Inflammatory macrophage treated with lipopolysaccharide for 1 hour (primary cell): Measurements from ENCODE around the gene FIG4.
"Not testable (repeated sequence)": the region's sequence is repeated elsewhere in the genome, so short reads cannot be mapped to it uniquely, and the experiment has no call there.

Source experiments
- DNase-seq, 2 donors: peaks; one replicate each; pipeline ENCODE4 v3.0.0-alpha.2; 2020 to 2022

The FIG4 gene

DNA sequence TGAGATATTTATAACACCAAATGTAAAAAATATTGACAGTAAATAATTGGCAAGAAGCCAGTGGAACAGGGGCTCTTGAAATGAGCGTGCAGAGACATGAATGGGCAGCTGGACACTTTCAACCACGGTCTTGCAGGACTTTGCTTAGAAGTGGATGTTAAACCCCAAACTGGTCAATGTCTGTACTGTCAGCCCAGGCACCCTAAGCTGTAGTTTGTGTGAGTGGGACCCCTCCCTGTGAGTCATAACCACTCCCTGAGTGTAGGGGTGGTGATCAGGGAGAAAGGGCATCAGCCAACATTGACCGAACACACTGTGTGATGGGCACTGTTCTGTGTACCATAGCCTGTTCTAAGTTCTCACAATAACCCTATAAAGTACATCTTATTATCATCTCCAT is 108.6 kb downstream of the FIG4 start:
- DNase-seq = no peak

DNA sequence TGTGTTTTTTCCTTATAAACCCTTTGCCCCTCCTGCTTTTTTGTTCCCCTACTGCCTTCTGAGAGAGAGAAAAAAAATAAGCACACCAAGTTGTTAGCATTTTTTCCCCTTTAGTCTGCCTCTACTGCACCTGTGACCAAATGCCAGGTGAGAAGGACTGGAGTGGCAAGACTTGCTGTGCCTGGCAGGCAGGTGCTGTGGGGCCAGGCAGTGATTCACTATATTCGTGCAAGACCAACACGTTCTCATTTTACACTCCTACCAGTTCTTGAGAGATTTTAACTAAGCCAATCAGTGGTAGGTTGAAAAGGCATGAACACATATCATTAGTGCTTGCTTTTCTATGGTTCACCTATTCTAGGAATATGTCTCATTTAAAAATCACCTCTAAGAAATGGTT is 109.7 kb downstream of the FIG4 start:
- no peak for DNase-seq

DNA sequence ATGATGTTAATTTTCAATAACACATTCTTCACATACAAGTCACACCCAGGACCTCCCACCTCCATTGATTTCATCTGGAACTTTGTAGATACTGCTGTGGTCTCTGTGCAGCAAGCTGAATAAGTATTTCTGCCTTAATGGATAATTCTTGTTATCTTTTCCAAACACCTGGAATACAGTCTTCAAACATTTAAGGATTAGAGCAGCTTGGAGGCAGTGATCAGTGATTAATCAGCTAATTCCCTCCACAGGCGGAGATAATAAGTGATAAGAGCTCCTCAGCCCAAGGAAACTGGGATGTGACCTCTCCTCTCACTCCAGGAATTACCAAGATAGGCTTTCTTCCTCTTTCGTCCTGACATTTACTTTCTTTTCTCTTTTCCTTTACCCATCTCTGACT is 110.7 kb downstream of the FIG4 start:
- no peak for DNase-seq

DNA sequence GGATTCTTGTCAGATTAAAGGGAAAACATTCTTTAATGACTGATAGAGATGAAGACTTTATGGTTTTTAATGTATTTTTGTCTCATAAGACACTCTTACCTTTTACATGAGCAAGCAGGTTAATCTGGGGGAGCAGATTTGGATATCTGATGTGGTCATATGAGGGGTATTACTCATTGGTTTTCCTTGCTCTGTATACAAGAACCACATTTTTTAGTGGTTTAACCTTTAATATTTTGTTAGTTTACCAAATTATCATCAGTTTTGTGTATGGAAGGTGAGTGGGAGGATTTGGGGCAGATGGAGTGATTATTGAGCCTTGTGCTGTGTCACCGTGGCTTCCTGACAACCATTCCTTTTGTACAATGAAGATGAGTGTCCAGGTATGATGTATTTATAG is 112.9 kb downstream of the FIG4 start:
- DNase-seq = no peak

DNA sequence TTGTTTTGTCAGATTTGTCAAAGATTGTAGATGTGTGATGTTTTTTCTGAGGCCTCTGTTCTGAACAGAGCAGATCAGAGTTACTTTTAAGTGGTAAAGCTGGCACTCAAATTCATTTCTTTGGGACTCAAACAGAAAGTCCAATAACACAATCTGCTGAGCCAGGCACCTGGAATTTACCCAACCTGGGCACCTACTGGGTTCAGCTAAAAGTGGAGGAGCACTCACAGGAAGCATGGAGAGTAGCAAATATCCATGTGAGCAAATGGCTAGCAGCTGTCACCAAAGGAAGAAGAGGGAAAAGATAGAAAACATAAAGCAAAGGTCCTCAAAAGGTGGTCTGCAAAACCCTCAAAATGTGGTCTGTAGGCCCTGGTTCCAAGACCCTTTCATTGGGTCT is 116.8 kb downstream of the FIG4 start:
- DNase-seq = no peak

DNA sequence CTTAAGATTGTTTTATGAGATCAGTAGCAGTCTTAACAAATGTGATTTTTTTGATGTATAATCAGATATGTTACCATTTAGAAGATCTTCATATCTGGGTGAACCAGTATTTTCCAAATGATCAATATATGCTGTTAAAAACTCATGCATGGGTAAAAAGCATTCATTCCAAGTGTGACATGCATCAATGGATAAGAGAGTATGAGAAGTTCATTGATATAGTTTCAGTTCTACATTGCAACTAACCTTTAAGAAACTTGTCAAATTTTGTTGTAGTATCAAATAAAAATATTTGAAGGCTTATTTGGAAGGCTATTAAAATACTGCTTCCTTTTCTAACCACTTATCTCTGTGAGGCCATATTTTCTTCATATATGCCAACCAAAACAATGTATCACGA is 117.7 kb downstream of the FIG4 start:
- no peak for DNase-seq

DNA sequence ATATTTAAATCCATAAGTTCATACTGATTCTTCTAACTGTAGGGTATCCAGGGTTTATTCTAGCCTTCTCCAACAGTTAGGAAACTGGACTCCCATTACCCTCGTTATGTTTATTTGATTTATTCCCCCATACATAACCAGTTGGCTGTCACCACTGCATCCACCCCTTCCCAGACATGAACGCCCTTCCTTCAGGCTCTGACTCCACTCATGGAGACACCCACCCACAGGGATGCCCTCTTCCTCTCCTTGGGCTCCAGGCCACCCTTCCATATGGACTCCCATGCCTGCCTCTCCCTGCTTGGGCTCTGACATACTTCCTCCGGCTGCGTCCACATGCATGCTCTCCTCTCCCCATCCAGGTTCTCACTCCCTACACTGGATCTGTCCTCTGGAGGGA is 124.0 kb downstream of the FIG4 start:
- no peak for DNase-seq

DNA sequence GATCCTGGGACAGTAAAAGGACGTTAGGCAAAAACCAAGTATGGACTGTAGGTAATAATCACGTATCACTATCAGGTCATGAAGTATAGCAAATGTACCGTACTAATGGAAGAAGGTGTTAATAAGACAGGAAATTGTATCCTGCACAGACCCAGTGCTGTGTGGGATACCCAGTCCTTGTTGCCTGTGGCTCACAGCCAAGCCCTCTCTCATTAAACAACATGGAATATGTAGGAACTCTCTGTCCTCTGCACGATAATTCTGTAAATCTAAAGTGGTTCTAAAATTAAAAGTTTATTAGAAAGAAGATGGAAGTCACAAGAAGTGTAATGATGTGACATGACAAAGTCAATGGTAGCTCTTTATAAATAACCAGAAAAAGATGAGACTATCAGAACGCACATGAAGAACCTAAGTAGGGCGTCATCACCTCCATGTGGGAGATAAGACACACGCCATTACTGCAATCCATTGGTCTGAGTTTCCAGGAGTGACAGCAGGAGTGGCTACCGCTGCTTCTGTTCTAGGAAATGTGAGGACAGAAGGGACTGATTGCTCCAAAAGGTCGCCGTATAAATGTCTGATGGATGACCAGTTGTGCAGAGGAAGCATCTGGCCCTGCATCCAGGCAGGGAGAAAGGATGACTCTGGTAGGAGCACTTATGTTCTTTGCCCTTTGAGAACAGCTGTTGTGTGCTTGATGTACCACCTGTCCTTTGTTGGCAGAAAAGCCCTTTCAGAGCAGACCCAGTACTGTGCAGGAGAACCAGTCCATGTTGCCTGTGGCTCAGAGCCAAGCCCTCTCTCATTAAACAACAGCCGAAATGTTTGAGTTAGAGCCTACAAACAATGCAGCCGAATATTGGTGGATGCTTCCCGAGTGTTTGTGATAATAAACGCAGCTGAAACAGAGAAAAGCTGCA is 125.6 kb downstream of the FIG4 start:
- DNase-seq = no peak

DNA sequence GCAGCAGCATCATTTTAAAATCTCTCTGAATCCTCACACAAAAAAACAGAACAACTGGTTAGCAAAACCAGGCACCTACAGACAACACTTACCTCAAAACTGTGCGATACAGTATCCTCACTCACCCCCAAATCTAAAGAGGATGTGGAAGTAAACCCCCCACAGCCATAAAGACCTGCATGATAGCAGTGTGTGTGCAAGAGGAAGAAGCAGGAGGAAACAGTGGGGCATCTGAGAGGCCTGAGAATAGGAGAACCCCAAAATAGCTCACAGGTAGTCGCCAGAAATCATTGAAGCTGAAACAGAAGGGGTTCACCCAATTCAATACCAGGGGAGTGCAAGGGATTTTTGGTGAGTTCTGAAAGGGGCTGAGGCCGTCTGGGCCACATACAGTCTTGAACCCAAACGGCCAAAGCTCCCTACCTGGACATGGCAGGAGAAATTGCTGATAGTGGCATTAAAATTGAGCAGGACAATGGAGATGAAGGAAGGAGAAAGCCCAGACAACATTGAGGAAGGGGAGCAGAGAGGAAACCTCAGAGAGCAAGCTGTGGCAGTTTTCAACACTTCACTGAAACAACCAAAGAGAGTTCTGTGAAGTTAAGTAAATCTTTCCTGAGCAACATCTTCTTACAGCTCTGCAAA is 129.7 kb downstream of the FIG4 start:
- DNase-seq = no peak

DNA sequence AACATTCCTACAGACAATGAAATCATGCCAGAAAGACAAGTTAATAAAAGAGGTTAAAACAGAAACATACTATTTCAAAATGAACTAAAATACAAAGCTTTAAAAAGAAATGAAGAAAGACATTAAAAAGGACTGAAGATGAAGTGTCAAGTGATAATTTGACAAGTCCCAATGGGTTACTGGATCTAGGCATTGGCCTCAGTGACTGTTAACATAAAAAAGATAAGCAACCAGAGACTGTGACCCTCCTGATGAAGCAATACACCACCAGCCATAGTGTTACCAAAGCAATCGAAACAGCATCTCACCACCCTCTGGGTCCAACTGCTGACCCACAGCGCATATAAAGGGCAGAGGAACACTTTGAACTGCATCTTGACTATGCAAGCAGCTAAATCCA is 130.3 kb downstream of the FIG4 start:
- DNase-seq = no peak

DNA sequence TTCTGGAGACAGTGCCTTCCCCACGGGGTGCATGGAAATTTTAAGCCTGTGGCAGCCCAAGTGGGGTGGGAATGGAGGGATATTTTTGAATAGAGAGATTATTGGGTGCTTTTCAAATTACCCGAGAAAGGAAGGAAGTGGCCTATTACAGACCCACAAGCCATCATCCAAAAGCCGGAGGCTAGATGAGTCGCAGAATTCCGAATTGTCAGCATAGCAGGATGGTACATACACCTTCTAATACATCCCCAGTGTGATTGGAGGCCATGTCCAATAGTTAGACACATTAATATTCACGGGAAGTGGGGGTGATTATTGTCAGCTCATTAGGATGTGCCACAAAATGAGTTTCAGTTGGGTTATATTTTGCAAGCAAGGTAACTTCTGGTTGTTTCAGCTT is 133.0 kb downstream of the FIG4 start:
- no peak for DNase-seq

DNA sequence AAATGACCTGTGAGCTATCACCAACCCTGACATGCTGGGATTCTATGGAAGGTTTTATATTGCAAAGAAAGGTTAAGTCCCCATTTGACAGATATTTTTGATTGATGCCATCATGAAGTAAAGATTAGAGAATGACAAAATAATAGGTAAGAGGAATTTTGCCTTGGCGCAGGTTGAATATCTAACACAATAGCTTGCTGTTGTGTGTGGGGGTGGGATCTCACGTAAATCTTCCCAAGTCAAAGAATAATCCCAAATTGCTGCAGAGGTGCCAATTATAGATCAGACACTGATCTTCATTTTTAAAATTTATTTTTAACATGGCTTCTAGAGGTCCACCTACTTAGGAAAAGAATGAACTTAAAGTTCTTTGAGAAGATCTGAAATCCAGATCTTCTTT is 135.5 kb downstream of the FIG4 start:
- no peak for DNase-seq

DNA sequence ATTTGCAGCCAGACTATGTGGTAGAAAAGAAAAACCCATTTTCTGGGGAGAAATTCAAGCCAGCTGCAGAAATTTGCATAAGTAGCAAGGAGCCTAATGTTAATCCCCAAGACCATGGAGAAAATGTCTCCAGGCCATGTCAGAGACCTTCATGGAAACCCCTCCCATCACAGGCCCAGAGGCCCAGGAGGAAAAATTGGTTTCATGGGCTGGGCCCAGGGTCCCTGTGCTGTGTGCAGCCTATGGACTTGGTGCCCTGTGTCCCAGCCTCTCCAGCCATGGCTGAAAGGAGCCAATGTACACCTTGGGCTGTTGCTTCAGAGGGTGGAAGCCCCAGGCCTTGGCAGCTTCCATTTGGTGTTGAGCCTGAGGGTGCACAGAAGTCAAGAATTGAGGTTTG is 140.3 kb downstream of the FIG4 start:
- DNase-seq = not testable (repeated sequence)

DNA sequence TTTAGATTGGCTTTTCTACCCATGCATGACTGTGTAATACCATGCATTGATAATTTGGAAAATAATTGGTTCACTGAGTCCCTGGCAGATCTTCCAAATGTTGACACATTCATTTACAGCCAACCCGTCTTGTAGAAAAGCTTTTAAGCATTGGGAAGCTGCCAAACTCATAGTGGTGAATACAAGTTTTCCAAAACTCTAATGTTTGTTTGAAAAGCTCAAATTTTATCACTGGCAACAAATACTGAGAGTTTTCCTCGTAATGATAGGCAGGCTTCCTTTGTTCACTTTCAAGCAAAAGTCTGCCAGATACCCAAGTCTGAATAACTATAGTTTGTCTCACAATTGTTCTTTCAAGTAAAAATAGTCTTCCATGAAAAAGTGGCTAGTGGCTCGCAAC is 143.0 kb downstream of the FIG4 start:
- DNase-seq = no peak

DNA sequence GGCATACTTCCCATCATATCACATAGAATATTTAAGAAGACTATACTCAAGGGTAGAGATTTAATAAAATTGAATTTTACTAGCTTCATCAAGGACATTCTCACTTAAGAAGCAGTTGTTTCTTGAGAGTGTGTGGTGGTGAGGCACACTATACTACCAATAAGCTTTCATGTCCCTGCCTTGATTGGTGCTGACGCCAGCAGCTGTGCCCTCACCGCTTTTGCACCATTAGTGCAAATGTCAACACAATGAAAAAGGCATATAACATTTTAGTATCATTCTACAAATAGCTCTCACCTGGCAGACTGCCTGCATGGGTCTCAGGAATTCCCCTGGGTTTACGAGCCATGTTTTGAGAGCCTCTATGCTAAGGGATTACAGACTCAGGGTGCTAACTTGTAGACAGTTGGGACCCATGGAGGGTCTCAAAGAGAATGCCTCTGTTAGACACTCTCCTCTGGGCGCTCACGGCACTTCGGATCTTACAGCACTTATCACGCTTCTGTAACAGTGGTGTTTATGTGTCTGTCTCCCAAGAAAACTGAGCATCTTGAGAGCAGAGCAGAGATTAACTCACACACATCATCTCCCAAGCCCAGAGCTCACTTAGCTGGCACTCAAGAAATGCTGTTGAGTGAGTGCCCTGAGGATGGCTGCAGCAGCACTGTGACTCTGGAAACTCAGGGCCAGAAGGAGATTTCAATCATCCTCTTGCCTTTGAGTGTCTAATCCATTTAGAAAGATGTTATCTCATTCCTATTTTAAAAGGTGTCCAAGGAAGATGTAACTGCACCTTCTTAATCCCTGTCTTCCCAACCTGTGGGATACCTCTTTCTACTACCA is 143.7 kb downstream of the FIG4 start:
- DNase-seq = no peak

DNA sequence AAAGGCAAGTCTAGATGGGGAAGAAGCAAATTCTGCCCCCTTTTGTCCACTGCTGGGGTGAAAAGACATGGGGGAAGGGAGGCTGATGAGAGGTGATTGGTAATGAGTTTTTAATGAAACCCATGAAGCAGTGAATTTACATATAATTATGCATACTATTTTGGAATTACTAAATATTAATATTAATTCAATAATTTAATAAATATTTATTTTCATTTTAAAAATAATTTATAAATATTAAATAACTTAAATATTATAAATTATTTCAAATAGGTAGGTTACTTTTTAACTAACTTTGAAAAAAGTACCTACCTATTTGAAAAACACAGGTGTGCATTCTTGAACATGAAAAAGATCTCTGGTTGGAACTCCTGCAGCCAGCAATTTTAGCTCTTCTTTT is 148.9 kb downstream of the FIG4 start:
- DNase-seq = no peak

DNA sequence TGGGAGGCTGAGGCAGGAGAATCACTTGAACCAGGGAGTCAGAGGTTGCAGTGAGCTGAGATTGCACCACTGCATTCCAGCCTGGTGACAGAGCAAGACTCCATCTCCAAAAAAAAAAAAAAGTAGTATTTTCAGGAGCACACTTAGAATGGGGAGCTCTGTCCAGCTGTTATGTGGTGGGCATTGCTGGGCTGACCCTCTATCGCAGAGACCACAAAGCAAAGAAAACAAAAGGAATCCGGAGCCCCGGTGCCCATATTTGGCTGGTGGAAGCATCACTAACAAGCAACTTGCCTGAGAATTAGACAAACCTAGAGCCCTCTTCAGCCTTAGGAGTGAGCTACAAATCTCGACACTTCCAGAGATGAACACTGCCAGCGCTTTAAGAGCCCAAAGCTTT is 149.7 kb downstream of the FIG4 start:
- DNase-seq = no peak

DNA sequence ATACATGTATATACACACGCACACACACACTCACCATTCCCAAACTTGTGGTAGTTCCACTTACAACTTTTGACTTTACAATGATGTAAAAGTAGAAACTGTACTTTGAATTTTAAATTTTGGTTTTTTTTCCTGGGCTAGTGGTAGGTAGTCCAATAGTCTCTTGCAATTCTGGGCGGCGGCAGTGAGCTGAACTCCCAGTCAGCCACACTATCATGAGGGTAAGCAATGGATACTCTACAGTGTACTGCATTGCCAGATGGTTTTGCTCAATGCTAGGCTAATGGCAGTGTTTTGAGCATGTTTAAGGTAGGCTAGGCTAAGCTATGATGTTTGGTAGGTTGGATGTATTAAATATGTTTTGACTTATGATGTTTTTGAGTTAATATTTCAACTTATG is 150.8 kb downstream of the FIG4 start:
- DNase-seq = no peak

DNA sequence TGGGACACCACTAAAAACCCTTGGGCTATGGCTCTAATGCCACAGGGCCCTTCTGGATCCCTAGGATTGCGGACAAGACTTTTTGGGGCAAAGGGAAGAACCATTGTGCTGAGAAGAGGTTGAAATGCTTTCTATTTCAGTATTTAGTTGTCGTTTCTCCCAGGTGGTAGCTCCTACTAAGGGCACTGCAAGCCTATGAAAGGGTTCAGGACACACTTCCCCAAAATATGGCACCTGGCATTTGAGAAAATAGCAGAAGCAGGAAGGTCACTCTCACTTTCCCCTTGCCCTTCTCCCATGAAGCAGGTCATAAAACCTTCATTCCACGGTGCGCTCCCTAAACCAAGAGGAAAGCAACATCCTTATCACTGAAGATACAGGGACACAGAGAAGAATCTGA is 161.6 kb downstream of the FIG4 start:
- no peak for DNase-seq

DNA sequence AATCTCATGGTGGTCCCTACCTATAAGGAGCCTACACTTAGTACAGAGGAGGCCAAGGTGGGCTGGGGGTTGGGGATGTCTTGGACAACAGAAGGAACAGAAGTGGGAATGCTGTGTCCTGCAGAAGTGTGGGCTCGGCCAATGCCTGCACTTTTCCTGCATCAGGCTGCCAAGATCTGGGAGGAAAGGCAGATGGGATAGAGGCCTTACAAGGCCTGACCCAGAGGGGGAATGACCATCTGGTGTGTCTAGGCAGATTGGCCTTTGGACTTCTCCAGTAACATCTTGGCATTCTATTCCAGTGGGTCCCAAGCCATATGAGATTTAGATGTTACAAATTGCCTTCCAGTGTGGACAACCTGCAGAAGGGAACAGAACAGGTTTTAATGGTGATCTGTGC is 162.3 kb downstream of the FIG4 start:
- DNase-seq = no peak

DNA sequence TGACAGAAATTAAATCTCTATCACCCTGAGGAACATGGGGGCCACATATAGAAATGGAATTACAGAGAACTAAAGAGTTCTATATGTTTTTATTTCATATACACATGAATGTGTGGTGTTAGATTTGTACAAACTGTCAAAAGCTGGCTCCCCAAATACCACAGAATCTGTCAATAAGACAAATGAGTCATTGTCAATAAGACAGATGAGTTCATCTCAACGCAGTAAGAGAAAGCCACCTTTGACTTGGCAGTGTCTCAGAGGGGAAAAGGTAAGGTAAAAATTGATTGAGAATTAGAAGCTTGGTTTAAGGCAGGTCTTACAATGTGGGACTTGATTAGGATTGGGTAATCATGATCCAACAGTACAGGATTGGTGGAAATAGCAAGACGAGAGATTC is 162.9 kb downstream of the FIG4 start:
- DNase-seq = no peak

DNA sequence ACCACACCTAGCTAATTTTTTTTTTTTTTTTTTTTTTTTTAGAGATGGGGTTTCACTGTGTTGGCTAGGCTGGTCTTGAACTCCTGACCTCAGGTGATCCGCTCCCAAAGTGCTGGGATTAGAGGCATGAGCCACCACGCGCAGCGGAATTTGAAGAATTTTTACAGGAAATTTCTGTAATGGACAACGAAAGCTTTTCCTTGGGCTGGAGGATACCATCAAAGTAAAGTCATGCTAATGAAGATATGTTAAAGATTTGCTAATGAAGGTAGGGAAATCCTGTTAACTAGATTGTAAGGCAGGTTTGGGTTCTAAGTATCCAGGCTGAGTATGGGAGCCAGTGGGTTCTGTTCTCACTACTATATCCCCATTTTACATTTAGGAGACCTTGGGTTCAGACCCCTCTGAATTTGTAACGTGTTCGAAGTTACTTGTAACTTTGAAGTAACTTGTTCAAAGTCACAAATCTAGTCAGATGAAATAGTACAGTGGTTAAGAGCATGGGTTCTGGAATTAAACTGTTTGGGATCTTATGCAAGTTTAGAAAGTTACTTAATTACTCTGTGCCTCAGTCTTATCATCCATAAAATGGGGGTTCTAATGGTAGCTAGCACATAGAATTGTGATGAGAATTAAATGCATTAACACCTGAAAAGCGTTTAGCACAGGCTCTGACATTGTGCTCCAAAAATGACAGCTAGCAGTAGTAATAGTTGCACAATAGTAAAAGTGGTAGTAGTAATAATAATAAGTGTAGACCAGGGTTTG is 163.6 kb downstream of the FIG4 start:
- no peak for DNase-seq

DNA sequence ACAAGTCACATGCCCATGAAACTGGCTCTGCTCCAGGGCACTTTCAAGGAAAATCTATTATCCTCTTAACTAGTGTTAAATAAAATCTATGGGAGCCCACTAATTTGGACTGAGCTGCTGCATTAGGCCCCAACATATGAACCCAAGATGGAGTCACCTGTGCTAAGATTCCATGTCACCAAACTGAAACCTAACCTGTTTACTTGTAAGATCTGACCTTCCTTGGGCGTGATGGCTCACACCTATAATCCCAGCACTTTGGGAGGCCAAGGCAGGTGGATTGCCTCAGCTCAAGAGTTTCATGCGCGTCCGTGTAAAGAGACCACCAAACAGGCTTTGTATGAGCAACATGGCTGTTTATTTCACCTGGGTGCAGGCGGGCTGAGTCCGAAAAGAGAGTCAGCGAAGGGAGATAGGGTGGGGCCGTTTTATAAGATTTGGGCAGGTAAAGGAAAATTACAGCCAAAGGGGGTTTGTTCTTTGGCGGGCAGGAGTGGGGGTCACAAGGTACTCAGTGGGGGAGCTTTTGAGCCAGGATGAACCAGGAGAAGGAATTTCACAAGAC is 164.5 kb downstream of the FIG4 start:
- not testable (repeated sequence) for DNase-seq
